Measurements from ENCODE around the gene SPATA16. TPM values are rescaled to one million over a fixed set of nuclear protein-coding genes. Genes with fewer than 3 reads are reported as not detected.

SPATA16 gene
- total and polyA plus RNA-seq, 2 of the 13 experiments (the other 11 are each of a cell fraction or from before 2014, with no cell fraction given) = not detected

DNA sequence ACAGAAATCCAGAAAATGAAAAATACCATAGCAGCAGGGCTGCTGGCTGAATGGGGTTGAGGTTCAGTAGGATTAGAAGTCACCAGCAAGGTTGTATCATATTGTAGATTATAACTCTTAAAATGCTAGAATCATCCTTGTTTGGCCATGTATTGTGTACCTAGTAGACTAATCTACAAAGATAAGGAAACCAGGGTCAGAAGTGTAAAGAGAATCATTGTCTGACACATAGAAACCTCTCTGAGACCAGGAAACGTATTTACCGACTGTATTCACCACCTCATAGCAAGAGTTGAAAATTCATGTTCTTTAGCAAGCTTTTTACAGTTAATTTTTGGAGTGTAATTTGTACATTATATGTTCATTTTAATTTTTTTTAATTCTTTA is 221.7 kb downstream of the SPATA16 start:
- ChIA-PET CTCF (ENCODE audit: low intra/inter-chr PET ratio, low total read pairs) (no interaction called here), POLR2A (no interaction called here)
- H3K27me3 ChIP-seq (ENCODE audit: control insufficient read depth in 1 of 2, insufficient read depth in 2 of 2, low read length in 2 of 2) = no peaks in the 10 kb centered on the region
- H3K79me2 ChIP-seq (ENCODE audit: insufficient read depth, low read length) = no peaks in the 10 kb centered on the region
- no peaks in the 10 kb centered on the region for H4K20me1 ChIP-seq (ENCODE audit: insufficient read depth, low read length)
- peak; percentile 2 for DNase-seq (ENCODE audit: low spot score)
- H3K4me2 ChIP-seq (ENCODE audit: low read depth, low read length) = peak overlapping the region; percentile 24
- TF ChIP-seq RELA (CRISPR knock-in tag; IDR thresholded peaks at IDR 0.05) (no peak), ATF1 (CRISPR knock-in tag; IDR thresholded peaks at IDR 0.05) (no peak), ZSCAN25 (CRISPR knock-in tag; IDR thresholded peaks at IDR 0.05) (no peak), HDAC1 (CRISPR knock-in tag; IDR thresholded peaks at IDR 0.05) (no peak), ZNF224 (CRISPR knock-in tag; IDR thresholded peaks at IDR 0.05) (no peak), POLR2A (IDR thresholded peaks at IDR 0.05; ENCODE audit: insufficient read depth in 1 of 2, low read depth in 2 of 2, low read length in 2 of 2) (no peak)
- H3K4me3 ChIP-seq (replicated peaks in 1 of 3; ENCODE audit: insufficient read depth in 1 of 3, low read depth in 2 of 3, low read length in 3 of 3) = no peak overlapping the region
- in situ Hi-C loops (cut with HindIII; ENCODE audit: extremely low pct_ligation_motif_present, low pct_unique_long_range_greater_than_20kb) = no loop called here
- ATAC-seq = peak; percentile 54; the same call in 1 of the 3 replicates
- intact Hi-C loops (cut with micrococcal nuclease; ENCODE audit: unreplicated experiment) = no loop called here
- no peak overlapping the region for H3K27ac ChIP-seq (ENCODE audit: extremely low read length, insufficient read depth, low read length)
- no TSS peak for BruUV-seq (replicated peaks)
- H3K36me3 ChIP-seq (replicated peaks in 1 of 2; ENCODE audit: control insufficient read depth in 1 of 2, insufficient read depth in 2 of 2, low read length in 2 of 2) = no peaks in the 10 kb centered on the region
- 4% methylated on average over 2 of the region's 2 CpGs for WGBS (ENCODE audit: low lambda C conversion rate)
- no peak for FAIRE-seq
- H3K9me3 ChIP-seq (ENCODE audit: low read length) = no peaks in the 10 kb centered on the region
- peaks cover 23% of the 10 kb centered on the region for H3K4me1 ChIP-seq (ENCODE audit: insufficient read depth, low read length)
- no peak overlapping the region for H2AFZ ChIP-seq (ENCODE audit: low read length)
- H3K9ac ChIP-seq (ENCODE audit: insufficient read depth, low read depth, low read length) = no peak overlapping the region

DNA sequence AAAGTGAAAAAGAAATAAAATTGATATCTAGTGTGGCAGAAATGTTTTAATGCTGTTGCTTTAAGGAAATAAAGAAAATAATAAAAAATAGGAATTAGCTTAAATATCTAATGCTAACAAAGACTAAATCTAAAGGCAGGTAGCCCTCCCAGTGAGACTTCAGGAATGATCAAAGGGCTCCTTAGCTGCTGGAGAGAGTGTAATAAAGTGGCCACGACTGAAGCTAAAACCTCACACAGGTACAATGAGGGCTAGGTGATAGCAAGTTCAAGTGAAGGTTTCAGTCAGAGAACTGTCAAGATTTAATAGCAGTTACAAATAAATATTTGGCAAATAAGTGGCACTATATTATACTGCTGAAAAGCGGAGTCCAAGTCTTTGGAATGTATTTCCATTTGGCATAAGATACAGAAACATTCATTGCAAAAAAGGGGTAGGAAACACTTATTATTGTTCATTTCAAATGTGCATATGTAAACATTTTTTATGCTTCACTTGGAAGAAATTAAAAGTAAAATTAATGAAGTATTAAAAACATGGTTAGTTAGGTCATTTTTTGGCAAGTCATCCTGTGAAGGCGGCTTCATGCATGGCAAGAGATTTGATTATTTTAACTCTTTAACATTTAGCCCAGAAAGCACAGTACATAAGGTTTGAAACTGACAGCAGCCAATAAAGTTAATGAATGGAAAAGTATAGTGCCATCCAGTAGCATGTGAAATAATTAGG is 222.3 kb downstream of the SPATA16 start:
- H3K4me1 ChIP-seq (ENCODE audit: insufficient read depth, low read length) = peaks cover 23% of the 10 kb centered on the region
- CTCF ChIA-PET (ENCODE audit: low intra/inter-chr PET ratio, low total read pairs) = no interaction called here
- no peak for DNase-seq (ENCODE audit: low spot score)
- H3K9ac ChIP-seq (ENCODE audit: insufficient read depth, low read depth, low read length) = no peak overlapping the region
- WGBS (ENCODE audit: low lambda C conversion rate) = 33% methylated on average over 3 of the region's 3 CpGs
- H3K79me2 ChIP-seq (ENCODE audit: insufficient read depth, low read length) = no peaks in the 10 kb centered on the region
- H4K20me1 ChIP-seq (ENCODE audit: insufficient read depth, low read length) = no peaks in the 10 kb centered on the region
- FAIRE-seq = no peak
- H3K27me3 ChIP-seq (ENCODE audit: control insufficient read depth in 1 of 2, insufficient read depth in 2 of 2, low read length in 2 of 2) = no peaks in the 10 kb centered on the region
- H3K27ac ChIP-seq (ENCODE audit: extremely low read length, insufficient read depth, low read length) = no peak overlapping the region
- no peak for ATAC-seq
- in situ Hi-C loops (cut with HindIII; ENCODE audit: extremely low pct_ligation_motif_present, low pct_unique_long_range_greater_than_20kb) (no loop called here), intact Hi-C loops (cut with micrococcal nuclease; ENCODE audit: unreplicated experiment) (no loop called here)
- no peaks in the 10 kb centered on the region for H3K9me3 ChIP-seq (ENCODE audit: low read length)
- peak overlapping the region; percentile 24; the same call in 1 of the 2 replicates for H3K4me2 ChIP-seq (ENCODE audit: low read depth, low read length)
- no peak overlapping the region for H3K4me3 ChIP-seq (replicated peaks in 1 of 3; ENCODE audit: insufficient read depth in 1 of 3, low read depth in 2 of 3, low read length in 3 of 3)
- TF ChIP-seq, protein P1, sequence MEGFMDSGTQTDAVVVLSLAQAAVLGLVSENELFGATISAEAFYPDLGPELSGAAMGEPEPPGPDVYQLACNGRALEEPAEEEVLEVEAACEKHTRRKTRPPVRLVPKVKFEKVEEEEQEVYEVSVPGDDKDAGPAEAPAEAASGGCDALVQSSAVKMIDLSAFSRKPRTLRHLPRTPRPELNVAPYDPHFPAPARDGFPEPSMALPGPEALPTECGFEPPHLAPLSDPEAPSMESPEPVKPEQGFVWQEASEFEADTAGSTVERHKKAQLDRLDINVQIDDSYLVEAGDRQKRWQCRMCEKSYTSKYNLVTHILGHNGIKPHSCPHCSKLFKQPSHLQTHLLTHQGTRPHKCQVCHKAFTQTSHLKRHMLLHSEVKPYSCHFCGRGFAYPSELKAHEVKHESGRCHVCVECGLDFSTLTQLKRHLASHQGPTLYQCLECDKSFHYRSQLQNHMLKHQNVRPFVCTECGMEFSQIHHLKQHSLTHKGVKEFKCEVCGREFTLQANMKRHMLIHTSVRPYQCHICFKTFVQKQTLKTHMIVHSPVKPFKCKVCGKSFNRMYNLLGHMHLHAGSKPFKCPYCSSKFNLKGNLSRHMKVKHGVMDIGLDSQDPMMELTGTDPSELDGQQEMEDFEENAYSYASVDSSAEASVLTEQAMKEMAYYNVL (CRISPR knock-in tag; IDR thresholded peaks at IDR 0.05; ENCODE audit: borderline replicate concordance) = no peak
- TF ChIP-seq NFIC (IDR thresholded peaks at IDR 0.05; ENCODE audit: low read length) = 0 out of 2 replicates have a peak, but pooled peaks have one; percentile 4
- no peaks in the 10 kb centered on the region for H3K36me3 ChIP-seq (replicated peaks in 1 of 2; ENCODE audit: control insufficient read depth in 1 of 2, insufficient read depth in 2 of 2, low read length in 2 of 2)
- POLR2A ChIA-PET = no interaction called here
- no peak overlapping the region for H2AFZ ChIP-seq (ENCODE audit: low read length)
- BruUV-seq (replicated peaks) = no TSS peak
